SK-N-MC (cell line): ENCODE data around the gene NTRK1.
"Not testable (repeated sequence)": the region's sequence is repeated elsewhere in the genome, so short reads cannot be mapped to it uniquely, and the experiment has no call there.

ENCODE experiments used
- DNase-seq: peaks from one replicate; pipeline ENCODE4 v3.0.0-alpha.2; 2011; ENCODE audit warnings: low read depth, low spot score
- H3K27ac ChIP-seq: fragments of 200-600 bp; sonication (generic); 2 replicates; pipeline ENCODE4 v1.5.1; 2016; ENCODE audit warnings: mixed run types
- H3K36me3 ChIP-seq: fragments of 200-600 bp; sonication (generic); 2 replicates; pipeline ENCODE4 v1.6.1; 2017; ENCODE audit warnings: antibody characterized with exemption, low read length, mixed read lengths; ENCODE audit not compliant: insufficient read depth
- H3K4me3 ChIP-seq: fragments of 200-600 bp; sonication (generic); 2 replicates; pipeline ENCODE4 v1.5.1; 2016
- H3K9ac ChIP-seq: fragments of 200-600 bp; sonication (generic); 2 replicates; pipeline ENCODE4 v1.8.0; 2017; ENCODE audit warnings: mixed run types, mixed read lengths; ENCODE audit not compliant: insufficient read length
- H3K9me3 ChIP-seq: fragments of 200-600 bp; sonication (generic); 2 replicates; pipeline ENCODE4 v1.6.1; 2017; ENCODE audit warnings: low read depth, mild to moderate bottlenecking, antibody characterized with exemption, low read length, moderate library complexity, mixed read lengths
- EZH2 ChIP-seq: fragments of 200-600 bp; sonication (generic); IDR thresholded peaks from one replicate; pipeline ENCODE4 v1.6.1; 2017; ENCODE audit warnings: antibody characterized with exemption
- FOXP2 ChIP-seq: optimal IDR thresholded peaks from 2 replicates; pipeline ENCODE3; 2011; ENCODE audit warnings: mild to moderate bottlenecking, moderate library complexity; ENCODE audit not compliant: insufficient read depth; ENCODE audit errors: extremely low read length, control extremely low read depth
- POLR2AphosphoS5 ChIP-seq: IDR thresholded peaks from 2 replicates; pipeline ENCODE4 v1.6.1; 2012; ENCODE audit warnings: mild to moderate bottlenecking, low read depth, low read length, borderline replicate concordance

NTRK1 gene

GRCh38 chr1:156923670-156924477, 63.2 kb downstream of the NTRK1 start:
- TF ChIP-seq FOXP2: no peak
- TF ChIP-seq EZH2: no peak
- TF ChIP-seq POLR2AphosphoS5: no peak
- Histone ChIP-seq H3K4me3 (no peak overlapping the region), H3K36me3 (no peaks in the 10 kb centered on the region), H3K9me3 (no peaks in the 10 kb centered on the region), H3K9ac (no peak overlapping the region), H3K27ac (no peak overlapping the region)
- no peak for DNase-seq

DNA sequence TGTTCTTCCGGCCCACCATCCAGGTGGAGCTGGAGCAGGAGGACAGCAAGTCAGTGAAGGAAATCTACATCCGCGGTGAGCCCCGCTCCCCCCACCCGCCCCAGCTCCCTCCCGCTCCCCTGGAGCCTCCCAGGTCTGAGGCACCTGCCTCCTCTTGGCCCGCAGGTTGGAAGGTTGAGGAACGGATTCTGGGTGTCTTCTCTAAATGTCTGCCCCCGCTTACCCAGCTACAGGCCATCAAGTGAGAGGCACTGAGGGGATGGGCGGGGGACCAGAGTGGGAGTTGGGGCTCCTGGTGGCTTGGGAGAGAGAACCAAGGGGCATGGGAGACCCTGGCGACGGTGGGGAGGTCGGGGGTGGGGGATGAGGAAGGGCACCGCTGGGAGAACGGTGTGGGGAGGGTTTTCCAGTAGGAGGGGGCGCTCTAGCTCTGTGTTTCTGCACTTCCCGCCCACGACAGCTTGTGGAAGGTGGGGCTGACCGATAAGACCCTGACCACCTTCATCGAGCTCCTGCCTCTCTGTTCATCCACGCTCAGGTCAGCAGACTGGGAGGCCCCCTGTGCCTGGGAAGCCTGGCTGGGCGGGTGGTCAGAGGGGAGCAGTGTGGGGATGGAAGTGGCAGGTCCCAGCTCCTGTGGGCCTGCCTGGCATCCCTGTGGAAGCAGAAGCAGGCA, 64.0 kb downstream of the NTRK1 start:
- H3K27ac ChIP-seq: no peak overlapping the region
- no peak overlapping the region for H3K9ac ChIP-seq
- no peaks in the 10 kb centered on the region for H3K9me3 ChIP-seq
- TF ChIP-seq POLR2AphosphoS5: no peak
- TF ChIP-seq EZH2: no peak
- no peak for TF ChIP-seq FOXP2
- no peak for DNase-seq
- no peaks in the 10 kb centered on the region for H3K36me3 ChIP-seq
- H3K4me3 ChIP-seq: no peak overlapping the region

DNA sequence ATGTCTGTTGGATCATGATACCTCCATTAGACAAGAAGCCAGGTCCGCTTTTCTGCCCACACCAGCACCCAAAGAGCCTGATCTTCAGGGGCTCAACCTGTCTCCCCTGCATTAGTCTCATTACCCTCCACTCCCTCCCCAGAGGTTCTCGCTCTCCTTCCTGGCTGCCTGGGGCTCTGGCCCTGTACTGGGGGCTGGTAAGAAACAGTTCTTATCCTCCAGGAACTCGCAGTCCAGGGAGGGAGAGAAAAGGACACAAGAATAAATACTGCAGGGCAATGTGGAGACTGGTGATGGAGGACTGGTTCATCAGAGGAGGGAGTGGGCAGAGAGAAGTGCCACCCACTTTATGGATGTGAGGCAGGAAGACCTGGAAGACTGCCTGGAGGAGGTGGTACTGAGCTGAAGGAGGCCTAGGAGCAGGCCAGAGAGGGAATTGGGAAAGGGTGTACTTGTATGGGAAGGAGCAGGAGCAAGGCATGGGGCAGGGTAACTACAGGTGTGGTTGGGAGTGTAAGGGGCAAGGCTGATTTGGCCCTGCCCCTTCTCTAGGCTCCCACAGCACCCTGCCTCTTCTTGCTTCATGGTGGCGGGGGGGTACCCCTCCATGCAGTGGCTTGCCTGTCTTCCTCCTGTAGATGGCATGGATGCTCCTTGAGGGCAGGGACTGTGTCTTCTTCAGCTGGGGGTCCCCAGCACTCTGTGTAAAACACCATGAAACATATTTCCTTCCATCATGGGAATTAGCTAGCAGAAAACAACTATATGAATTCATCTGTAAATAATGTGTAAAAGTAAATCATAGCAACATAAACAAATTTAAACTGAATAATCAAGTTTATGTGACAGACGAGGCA, 64.7 kb downstream of the NTRK1 start:
- Histone ChIP-seq H3K4me3 (no peak overlapping the region), H3K27ac (no peak overlapping the region), H3K9ac (no peak overlapping the region), H3K9me3 (no peaks in the 10 kb centered on the region), H3K36me3 (no peaks in the 10 kb centered on the region)
- DNase-seq: no peak
- TF ChIP-seq FOXP2: no peak
- no peak for TF ChIP-seq POLR2AphosphoS5
- no peak for TF ChIP-seq EZH2

DNA sequence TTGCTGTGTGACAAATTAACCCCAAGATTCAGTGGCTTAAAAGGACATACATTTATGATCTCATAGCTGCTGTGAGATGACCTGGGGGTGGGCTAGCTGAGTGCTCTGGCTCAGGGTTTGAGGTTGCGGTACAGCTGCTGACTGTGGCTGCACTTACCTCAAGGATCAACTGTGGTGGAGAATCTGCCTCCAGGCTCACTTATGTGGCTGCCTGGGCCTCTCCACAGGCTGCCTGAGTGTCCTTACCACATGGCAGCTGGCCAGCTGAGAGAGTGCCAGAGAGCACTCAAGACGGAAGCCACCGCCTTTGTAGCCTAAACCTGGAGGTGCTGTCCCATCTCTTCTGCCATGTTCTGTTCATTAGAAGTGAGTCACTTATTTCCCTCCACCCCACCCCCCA, 65.5 kb downstream of the NTRK1 start:
- Histone ChIP-seq H3K27ac (no peak overlapping the region), H3K9ac (no peak overlapping the region), H3K9me3 (no peaks in the 10 kb centered on the region), H3K36me3 (no peaks in the 10 kb centered on the region), H3K4me3 (no peak overlapping the region)
- DNase-seq: peak; percentile 26
- TF ChIP-seq FOXP2 (no peak), EZH2 (no peak), POLR2AphosphoS5 (no peak)

- H3K9ac ChIP-seq, H3K9me3 ChIP-seq, H3K4me3 ChIP-seq, H3K36me3 ChIP-seq, DNase-seq, H3K27ac ChIP-seq: not testable (repeated sequence)
Measured at GRCh38 chr1:156926695-156927094, 66.0 kb downstream of the NTRK1 start.

DNA sequence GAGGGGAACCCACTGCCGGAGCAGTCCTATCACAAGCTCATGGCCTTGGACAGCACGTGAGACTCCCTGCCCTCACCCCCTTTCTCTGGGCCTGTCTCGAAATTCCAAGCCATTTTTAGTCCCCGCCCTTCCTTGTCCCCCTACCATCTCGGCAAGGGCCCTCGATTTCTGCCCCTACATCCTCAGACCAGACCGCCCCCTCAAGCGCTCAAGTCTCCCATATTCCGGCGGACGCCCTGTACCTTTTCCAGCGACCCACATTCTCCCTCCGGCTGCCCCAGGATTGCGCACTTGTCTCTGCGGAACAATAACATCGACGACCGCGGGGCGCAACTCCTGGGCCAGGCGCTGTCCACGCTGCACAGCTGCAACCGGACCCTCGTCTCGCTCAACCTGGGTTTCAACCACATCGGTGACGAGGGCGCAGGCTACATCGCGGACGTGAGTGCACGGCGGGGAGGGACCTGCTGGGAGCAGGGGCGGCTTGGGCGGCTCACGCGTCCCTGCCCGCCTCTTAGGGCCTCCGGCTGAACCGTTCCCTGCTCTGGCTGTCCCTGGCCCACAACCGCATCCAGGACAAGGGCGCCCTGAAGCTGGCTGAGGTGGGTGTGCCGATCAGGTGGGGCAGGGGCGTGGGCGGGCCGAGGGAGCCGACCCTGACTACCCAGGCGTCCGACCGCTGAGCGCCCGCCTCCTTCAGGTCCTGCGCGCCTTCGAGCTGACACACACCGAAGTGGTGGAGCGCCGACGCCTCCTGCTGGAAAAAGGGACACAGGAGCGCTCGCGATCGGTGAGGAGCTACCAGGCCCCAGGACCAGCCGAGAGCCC, 66.8 kb downstream of the NTRK1 start:
- Histone ChIP-seq H3K4me3 (peak overlapping the region; percentile 47; the same call in 1 of the 2 replicates), H3K9me3 (no peaks in the 10 kb centered on the region), H3K36me3 (no peaks in the 10 kb centered on the region), H3K9ac (no peak overlapping the region), H3K27ac (no peak overlapping the region)
- no peak for DNase-seq
- TF ChIP-seq POLR2AphosphoS5 (no peak), FOXP2 (no peak), EZH2 (no peak)

- H3K36me3 ChIP-seq: no peaks in the 10 kb centered on the region
- no peaks in the 10 kb centered on the region for H3K9me3 ChIP-seq
- TF ChIP-seq POLR2AphosphoS5 (no peak), FOXP2 (no peak), EZH2 (no peak)
- no peak overlapping the region for H3K27ac ChIP-seq
- DNase-seq: no peak
- no peak overlapping the region for H3K4me3 ChIP-seq
- no peak overlapping the region for H3K9ac ChIP-seq
Measured at GRCh38 chr1:156928043-156928602, 67.5 kb downstream of the NTRK1 start.
